ENCODE data around the gene TGFA.

Gene TGFA

DNA sequence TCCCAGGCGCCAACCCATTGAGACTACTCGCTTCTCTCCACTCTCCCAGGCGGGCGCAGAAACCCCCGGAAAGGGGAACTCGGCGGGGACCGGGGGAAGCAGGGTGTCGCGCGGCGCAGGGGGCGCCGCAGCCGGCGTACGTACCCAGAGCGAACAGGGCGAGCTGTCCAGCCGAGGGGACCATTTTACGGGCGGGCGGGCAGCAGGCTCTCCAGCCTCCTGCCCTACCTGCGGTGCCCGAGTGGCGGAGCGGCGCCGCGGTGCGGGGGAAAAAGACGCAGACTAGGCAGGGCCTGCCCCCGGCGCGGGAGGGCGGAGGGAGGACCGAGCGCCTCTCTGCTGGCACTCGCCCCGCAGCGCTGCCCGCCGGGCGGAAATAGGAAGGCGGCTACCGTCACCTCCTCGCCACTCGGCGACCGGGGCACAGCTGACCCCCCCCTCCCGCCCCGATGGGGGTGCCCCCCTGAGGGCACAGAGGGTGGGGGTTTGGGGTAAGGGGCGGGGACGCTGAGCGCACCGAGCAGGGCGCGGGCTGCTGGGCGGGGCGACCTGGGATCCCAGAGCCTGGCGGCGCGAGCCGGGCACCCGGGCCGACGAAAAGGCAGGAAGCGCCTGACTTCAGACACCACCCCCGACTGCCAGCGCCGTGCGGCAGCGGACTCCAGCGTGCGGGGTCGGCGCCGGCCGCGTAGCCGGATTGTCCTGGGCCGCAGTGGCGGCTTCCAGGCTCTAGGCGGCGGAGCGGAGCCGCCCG, at the start of gene TGFA (continued):
- TF ChIP-seq, protein P1, sequence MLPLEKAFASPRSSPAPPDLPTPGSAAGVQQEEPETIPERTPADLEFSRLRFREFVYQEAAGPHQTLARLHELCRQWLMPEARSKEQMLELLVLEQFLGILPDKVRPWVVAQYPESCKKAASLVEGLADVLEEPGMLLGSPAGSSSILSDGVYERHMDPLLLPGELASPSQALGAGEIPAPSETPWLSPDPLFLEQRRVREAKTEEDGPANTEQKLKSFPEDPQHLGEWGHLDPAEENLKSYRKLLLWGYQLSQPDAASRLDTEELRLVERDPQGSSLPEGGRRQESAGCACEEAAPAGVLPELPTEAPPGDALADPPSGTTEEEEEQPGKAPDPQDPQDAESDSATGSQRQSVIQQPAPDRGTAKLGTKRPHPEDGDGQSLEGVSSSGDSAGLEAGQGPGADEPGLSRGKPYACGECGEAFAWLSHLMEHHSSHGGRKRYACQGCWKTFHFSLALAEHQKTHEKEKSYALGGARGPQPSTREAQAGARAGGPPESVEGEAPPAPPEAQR (tag by site-specific recombination; IDR thresholded peaks at IDR 0.05), result no peak
- no peak; the same call in 1 of the 2 replicates for TF ChIP-seq OSR2 (tag by site-specific recombination; IDR thresholded peaks at IDR 0.05)
- no peak for TF ChIP-seq ZNF426 (tag by site-specific recombination; IDR thresholded peaks at IDR 0.05)
- no peak for TF ChIP-seq ZNF623 (tag by site-specific recombination; IDR thresholded peaks at IDR 0.05)
- TF ChIP-seq, protein P2, sequence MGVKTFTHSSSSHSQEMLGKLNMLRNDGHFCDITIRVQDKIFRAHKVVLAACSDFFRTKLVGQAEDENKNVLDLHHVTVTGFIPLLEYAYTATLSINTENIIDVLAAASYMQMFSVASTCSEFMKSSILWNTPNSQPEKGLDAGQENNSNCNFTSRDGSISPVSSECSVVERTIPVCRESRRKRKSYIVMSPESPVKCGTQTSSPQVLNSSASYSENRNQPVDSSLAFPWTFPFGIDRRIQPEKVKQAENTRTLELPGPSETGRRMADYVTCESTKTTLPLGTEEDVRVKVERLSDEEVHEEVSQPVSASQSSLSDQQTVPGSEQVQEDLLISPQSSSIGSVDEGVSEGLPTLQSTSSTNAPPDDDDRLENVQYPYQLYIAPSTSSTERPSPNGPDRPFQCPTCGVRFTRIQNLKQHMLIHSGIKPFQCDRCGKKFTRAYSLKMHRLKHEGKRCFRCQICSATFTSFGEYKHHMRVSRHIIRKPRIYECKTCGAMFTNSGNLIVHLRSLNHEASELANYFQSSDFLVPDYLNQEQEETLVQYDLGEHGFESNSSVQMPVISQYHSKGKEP (tag by site-specific recombination; IDR thresholded peaks at IDR 0.05), result no peak

DNA sequence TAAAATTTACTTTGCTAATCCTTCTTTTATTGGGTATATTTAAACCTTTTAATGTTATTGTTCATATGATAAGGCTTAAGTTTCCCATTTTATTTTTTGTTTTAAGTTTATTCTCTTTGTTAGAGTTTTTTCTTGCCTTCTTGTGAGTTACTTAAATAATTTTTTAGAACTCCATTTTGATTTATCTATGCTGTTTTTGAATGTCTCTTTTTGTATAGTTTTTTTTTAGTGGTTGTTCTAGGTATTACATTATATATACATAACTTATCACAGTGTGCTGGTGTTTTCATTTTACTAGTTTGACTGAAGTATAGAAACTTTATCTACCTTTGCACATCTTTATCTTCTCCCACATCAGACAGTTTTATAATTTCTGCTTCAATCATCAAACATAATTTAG, 49.4 kb upstream of the TGFA start:
- H3K4me1 ChIP-seq (ENCODE audit: control insufficient read depth, insufficient read depth, low read length), result no peaks in the 10 kb centered on the region
- no peaks in the 10 kb centered on the region; the same call in 1 of the 2 replicates for H3K9me3 ChIP-seq (ENCODE audit: control insufficient read depth, insufficient read depth, low read depth, low read length)
- H3K36me3 ChIP-seq (ENCODE audit: control insufficient read depth in 2 of 2, insufficient read depth in 1 of 2, low read length in 2 of 2), result no peaks in the 10 kb centered on the region
- no peak overlapping the region for H3K27ac ChIP-seq (ENCODE audit: extremely low read depth, low read depth, low read length)
- no peak overlapping the region for H3K4me3 ChIP-seq (ENCODE audit: low read depth, low read length)
- TF ChIP-seq, protein P3, sequence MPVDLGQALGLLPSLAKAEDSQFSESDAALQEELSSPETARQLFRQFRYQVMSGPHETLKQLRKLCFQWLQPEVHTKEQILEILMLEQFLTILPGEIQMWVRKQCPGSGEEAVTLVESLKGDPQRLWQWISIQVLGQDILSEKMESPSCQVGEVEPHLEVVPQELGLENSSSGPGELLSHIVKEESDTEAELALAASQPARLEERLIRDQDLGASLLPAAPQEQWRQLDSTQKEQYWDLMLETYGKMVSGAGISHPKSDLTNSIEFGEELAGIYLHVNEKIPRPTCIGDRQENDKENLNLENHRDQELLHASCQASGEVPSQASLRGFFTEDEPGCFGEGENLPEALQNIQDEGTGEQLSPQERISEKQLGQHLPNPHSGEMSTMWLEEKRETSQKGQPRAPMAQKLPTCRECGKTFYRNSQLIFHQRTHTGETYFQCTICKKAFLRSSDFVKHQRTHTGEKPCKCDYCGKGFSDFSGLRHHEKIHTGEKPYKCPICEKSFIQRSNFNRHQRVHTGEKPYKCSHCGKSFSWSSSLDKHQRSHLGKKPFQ (tag by site-specific recombination; IDR thresholded peaks at IDR 0.05), result no peak
- ChIA-PET CTCF (interaction anchor here (0.9 to 1.5 kb wide), 2 partner anchors 14 to 16 kb away, joined by 4 to 5 read pairs; no protein-coding TSS in a partner anchor), POLR2A (no interaction called here)

DNA sequence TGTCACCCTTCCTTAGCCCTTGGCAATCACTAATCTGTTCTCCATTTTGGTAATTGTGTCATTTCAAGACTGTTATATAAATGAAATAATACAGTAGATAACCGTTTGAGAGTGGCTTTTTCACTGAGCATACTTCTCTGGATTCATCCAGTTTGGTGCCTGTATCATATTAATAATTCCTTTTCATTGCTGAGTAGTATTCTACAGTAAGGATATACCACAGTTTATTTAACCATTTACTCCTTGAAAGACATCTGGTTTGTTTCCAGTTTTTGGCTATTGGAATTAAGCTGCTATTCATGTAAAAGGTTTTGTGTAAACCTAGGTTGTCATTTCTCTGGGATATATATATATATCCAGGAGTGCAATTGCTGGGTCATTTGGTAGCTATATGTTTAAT, 44.6 kb upstream of the TGFA start:
- H3K9me3 ChIP-seq (ENCODE audit: control insufficient read depth, insufficient read depth, low read depth, low read length), result no peaks in the 10 kb centered on the region; the same call in 1 of the 2 replicates
- no peaks in the 10 kb centered on the region for H3K36me3 ChIP-seq (ENCODE audit: control insufficient read depth in 2 of 2, insufficient read depth in 1 of 2, low read length in 2 of 2)
- POLR2A ChIA-PET, result no interaction called here
- TF ChIP-seq, protein P4, sequence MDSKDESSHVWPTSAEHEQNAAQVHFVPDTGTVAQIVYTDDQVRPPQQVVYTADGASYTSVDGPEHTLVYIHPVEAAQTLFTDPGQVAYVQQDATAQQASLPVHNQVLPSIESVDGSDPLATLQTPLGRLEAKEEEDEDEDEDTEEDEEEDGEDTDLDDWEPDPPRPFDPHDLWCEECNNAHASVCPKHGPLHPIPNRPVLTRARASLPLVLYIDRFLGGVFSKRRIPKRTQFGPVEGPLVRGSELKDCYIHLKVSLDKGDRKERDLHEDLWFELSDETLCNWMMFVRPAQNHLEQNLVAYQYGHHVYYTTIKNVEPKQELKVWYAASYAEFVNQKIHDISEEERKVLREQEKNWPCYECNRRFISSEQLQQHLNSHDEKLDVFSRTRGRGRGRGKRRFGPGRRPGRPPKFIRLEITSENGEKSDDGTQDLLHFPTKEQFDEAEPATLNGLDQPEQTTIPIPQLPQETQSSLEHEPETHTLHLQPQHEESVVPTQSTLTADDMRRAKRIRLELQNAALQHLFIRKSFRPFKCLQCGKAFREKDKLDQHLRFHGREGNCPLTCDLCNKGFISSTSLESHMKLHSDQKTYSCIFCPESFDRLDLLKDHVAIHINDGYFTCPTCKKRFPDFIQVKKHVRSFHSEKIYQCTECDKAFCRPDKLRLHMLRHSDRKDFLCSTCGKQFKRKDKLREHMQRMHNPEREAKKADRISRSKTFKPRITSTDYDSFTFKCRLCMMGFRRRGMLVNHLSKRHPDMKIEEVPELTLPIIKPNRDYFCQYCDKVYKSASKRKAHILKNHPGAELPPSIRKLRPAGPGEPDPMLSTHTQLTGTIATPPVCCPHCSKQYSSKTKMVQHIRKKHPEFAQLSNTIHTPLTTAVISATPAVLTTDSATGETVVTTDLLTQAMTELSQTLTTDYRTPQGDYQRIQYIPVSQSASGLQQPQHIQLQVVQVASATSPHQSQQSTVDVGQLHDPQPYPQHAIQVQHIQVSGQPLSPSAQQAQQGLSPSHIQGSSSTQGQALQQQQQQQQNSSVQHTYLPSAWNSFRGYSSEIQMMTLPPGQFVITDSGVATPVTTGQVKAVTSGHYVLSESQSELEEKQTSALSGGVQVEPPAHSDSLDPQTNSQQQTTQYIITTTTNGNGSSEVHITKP (tag by site-specific recombination; IDR thresholded peaks at IDR 0.05), result no peak
- peak; percentile 60 for TF ChIP-seq ZNF146 (tag by site-specific recombination; IDR thresholded peaks at IDR 0.05)
- TF ChIP-seq, protein P5, sequence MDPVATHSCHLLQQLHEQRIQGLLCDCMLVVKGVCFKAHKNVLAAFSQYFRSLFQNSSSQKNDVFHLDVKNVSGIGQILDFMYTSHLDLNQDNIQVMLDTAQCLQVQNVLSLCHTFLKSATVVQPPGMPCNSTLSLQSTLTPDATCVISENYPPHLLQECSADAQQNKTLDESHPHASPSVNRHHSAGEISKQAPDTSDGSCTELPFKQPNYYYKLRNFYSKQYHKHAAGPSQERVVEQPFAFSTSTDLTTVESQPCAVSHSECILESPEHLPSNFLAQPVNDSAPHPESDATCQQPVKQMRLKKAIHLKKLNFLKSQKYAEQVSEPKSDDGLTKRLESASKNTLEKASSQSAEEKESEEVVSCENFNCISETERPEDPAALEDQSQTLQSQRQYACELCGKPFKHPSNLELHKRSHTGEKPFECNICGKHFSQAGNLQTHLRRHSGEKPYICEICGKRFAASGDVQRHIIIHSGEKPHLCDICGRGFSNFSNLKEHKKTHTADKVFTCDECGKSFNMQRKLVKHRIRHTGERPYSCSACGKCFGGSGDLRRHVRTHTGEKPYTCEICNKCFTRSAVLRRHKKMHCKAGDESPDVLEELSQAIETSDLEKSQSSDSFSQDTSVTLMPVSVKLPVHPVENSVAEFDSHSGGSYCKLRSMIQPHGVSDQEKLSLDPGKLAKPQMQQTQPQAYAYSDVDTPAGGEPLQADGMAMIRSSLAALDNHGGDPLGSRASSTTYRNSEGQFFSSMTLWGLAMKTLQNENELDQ (tag by site-specific recombination; IDR thresholded peaks at IDR 0.05; ENCODE audit: low read depth), result no peak
- TF ChIP-seq, protein P6, sequence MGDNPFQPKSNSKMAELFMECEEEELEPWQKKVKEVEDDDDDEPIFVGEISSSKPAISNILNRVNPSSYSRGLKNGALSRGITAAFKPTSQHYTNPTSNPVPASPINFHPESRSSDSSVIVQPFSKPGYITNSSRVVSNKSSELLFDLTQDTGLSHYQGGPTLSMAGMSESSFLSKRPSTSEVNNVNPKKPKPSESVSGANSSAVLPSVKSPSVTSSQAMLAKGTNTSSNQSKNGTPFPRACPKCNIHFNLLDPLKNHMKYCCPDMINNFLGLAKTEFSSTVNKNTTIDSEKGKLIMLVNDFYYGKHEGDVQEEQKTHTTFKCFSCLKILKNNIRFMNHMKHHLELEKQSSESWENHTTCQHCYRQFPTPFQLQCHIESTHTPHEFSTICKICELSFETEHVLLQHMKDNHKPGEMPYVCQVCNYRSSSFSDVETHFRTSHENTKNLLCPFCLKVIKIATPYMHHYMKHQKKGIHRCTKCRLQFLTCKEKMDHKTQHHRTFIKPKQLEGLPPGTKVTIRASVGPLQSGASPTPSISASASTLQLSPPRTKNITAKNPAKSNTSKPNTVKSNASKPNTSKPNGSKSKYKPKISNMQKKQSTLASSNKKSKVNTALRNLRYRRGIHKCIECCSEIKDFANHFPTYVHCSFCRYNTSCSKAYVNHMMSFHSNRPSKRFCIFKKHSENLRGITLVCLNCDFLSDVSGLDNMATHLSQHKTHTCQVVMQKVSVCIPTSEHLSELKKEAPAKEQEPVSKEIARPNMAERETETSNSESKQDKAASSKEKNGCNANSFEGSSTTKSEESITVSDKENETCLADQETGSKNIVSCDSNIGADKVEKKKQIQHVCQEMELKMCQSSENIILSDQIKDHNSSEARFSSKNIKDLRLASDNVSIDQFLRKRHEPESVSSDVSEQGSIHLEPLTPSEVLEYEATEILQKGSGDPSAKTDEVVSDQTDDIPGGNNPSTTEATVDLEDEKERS (tag by site-specific recombination; IDR thresholded peaks at IDR 0.05), result no peak
- no peak for TF ChIP-seq ZNF843 (tag by site-specific recombination; IDR thresholded peaks at IDR 0.05)
- peak; percentile 34 for TF ChIP-seq SETDB1 (IDR thresholded peaks at IDR 0.05; ENCODE audit: insufficient read length, low read length)
- no peak overlapping the region for H3K4me3 ChIP-seq (ENCODE audit: low read depth, low read length)
- CTCF ChIA-PET, result no interaction called here
- H3K27ac ChIP-seq (ENCODE audit: extremely low read depth, low read depth, low read length), result no peak overlapping the region
- H3K4me1 ChIP-seq (ENCODE audit: control insufficient read depth, insufficient read depth, low read length), result no peaks in the 10 kb centered on the region

Measured in HEK293 (cell line).